Neural progenitor cell (in vitro differentiated cells): Measurements from ENCODE around the gene STRN4.

ENCODE experiments used
- EZH2 ChIP-seq: fragments of 200-600 bp; sonication (generic); IDR thresholded peaks from 2 replicates; pipeline ENCODE4 v1.6.1; 2017; ENCODE audit warnings: antibody characterized with exemption, mild to moderate bottlenecking, moderate library complexity
- TF ChIP-seq, protein P1 (sequence below): fragments of 200-600 bp; sonication (generic); IDR thresholded peaks from 2 replicates; pipeline ENCODE4 v1.5.1; 2017; ENCODE audit warnings: antibody characterized with exemption, mild to moderate bottlenecking

DNA sequence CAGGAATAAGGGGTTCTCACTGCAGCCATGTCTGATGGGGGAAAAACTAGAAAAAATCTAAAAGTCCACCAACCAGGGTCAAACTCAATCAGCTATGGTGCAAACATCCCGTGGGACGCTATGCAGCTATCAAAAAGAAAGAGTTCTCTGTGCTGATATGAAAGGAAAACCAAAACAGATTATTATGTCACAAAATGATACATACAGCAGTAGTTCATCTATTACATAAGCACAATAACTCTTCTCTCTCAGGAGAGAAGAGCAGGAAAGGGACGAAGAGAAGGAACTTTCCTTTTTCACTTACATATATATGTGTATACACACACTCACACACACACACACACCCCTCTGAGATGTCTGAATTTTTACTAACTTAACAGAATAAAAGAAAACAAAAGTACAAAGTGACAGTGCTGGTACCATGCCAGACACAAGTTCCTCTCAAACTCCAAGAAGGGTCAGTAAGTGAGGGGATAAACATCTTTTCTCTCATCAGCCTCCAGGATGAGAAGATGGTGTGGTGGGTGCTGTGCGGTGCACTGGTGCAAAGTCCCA, 3.2 kb downstream of the STRN4 start:
- TF ChIP-seq, protein P1, sequence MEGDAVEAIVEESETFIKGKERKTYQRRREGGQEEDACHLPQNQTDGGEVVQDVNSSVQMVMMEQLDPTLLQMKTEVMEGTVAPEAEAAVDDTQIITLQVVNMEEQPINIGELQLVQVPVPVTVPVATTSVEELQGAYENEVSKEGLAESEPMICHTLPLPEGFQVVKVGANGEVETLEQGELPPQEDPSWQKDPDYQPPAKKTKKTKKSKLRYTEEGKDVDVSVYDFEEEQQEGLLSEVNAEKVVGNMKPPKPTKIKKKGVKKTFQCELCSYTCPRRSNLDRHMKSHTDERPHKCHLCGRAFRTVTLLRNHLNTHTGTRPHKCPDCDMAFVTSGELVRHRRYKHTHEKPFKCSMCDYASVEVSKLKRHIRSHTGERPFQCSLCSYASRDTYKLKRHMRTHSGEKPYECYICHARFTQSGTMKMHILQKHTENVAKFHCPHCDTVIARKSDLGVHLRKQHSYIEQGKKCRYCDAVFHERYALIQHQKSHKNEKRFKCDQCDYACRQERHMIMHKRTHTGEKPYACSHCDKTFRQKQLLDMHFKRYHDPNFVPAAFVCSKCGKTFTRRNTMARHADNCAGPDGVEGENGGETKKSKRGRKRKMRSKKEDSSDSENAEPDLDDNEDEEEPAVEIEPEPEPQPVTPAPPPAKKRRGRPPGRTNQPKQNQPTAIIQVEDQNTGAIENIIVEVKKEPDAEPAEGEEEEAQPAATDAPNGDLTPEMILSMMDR = no peak
- no peak for TF ChIP-seq EZH2
